ENCODE data around the gene TTC13. TPM values are rescaled to one million over a fixed set of nuclear protein-coding genes. Genes with fewer than 3 reads are reported as not detected.
A peak's percentile ranks its signal among the peaks of the same experiment; 100 is the strongest.

The TTC13 gene
- total and polyA plus RNA-seq, 2 of the 13 experiments (the other 11 are each of a cell fraction or from before 2014, with no cell fraction given), result 5.8 to 15.9 TPM

- no peak for TF ChIP-seq ZNF44 (CRISPR knock-in tag; IDR thresholded peaks at IDR 0.05)
- TF ChIP-seq ATF5 (CRISPR knock-in tag; IDR thresholded peaks at IDR 0.05; ENCODE audit: low read depth), result no peak
- TF ChIP-seq CSRNP1 (CRISPR knock-in tag; IDR thresholded peaks at IDR 0.05), result no peak
- no peak for TF ChIP-seq GABPA (IDR thresholded peaks at IDR 0.05; ENCODE audit: low read depth, low read length)
- TF ChIP-seq GABPA (CRISPR knock-in tag; IDR thresholded peaks at IDR 0.05; ENCODE audit: low read depth), result no peak
- no peak for TF ChIP-seq ZNF460 (CRISPR knock-in tag; IDR thresholded peaks at IDR 0.05; ENCODE audit: borderline replicate concordance)
- TF ChIP-seq ZBTB44 (CRISPR knock-in tag; IDR thresholded peaks at IDR 0.05), result peak; percentile 24; the same call in 1 of the 2 replicates
- TF ChIP-seq EHMT2 (IDR thresholded peaks at IDR 0.05; ENCODE audit: borderline replicate concordance, low read depth, low read length), result no peak
- TF ChIP-seq ATF7 (IDR thresholded peaks at IDR 0.05), result no peak
- TF ChIP-seq ATF7 (CRISPR knock-in tag; IDR thresholded peaks at IDR 0.05), result no peak
- no peak for TF ChIP-seq PHF5A (CRISPR knock-in tag; IDR thresholded peaks at IDR 0.05; ENCODE audit: low read depth, unreplicated experiment)
- TF ChIP-seq ZNF703 (CRISPR knock-in tag; IDR thresholded peaks at IDR 0.05; ENCODE audit: borderline replicate concordance), result no peak
- no peak for TF ChIP-seq ATRX (CRISPR knock-in tag; IDR thresholded peaks at IDR 0.05; ENCODE audit: borderline replicate concordance)
- no peak for TF ChIP-seq ZNF761 (CRISPR knock-in tag; conservative IDR thresholded peaks at IDR 0.05)
- no peak for TF ChIP-seq TEAD2 (CRISPR knock-in tag; IDR thresholded peaks at IDR 0.05)
- no peak for TF ChIP-seq HOMEZ (CRISPR knock-in tag; IDR thresholded peaks at IDR 0.05; ENCODE audit: low read depth)
- no peak for TF ChIP-seq SMAD1 (CRISPR knock-in tag; IDR thresholded peaks at IDR 0.05; ENCODE audit: borderline replicate concordance, low read depth)
- TF ChIP-seq MED1 (CRISPR knock-in tag; IDR thresholded peaks at IDR 0.05), result 0 out of 2 replicates have a peak, but pooled peaks have one; percentile 47
- no peak for TF ChIP-seq CCDC6 (CRISPR knock-in tag; IDR thresholded peaks at IDR 0.05)
- TF ChIP-seq REST (IDR thresholded peaks at IDR 0.05; ENCODE audit: borderline replicate concordance in 1 of 2, low read depth in 1 of 2, low read length in 2 of 2), result no peak
- no peak for TF ChIP-seq PAX8 (CRISPR knock-in tag; IDR thresholded peaks at IDR 0.05; ENCODE audit: borderline replicate concordance)
- TF ChIP-seq ZNF12 (CRISPR knock-in tag; IDR thresholded peaks at IDR 0.05), result no peak
Observed at GRCh38 chr1:230868736-230869385, 109.8 kb downstream of the TTC13 start (continued).
